Measurements from ENCODE around the gene ACTN1. TPM values are rescaled to one million over a fixed set of nuclear protein-coding genes. Genes with fewer than 3 reads are reported as not detected.

ACTN1 gene
- total RNA-seq, 2 experiments from 2014 or later, result 70.6 to 72.2 TPM

- Mint-ChIP-seq H3K9me3 (no peaks in the 10 kb centered on the region), H3K27ac (no peak overlapping the region), H3K4me1 (ENCODE audit: low read depth) (peaks cover 46% of the 10 kb centered on the region), H3K4me3 (no peak overlapping the region), H3K36me3 (no peaks in the 10 kb centered on the region), H3K27me3 (no peaks in the 10 kb centered on the region)
- no peak for DNase-seq
- ChIA-PET CTCF (interaction anchor here (2.3 kb wide), 1 partner anchor 45 kb away, joined by 4 read pairs; no protein-coding TSS in a partner anchor), POLR2A (no interaction called here)
- intact Hi-C loops (cut with micrococcal nuclease), result no loop called here
Measured at GRCh38 chr14:68955164-68955850, 23.8 kb downstream of the ACTN1 start.

GRCh38 chr14:68953196-68953555, 25.9 kb downstream of the ACTN1 start:
- H3K9me3 Mint-ChIP-seq, result no peaks in the 10 kb centered on the region
- no peak for DNase-seq
- H3K4me3 Mint-ChIP-seq, result no peak overlapping the region
- ChIA-PET CTCF (interaction anchor here (1.6 kb wide), 1 partner anchor 42 kb away, joined by 3 read pairs; no protein-coding TSS in a partner anchor), POLR2A (no interaction called here)
- intact Hi-C loops (cut with micrococcal nuclease), result no loop called here
- H3K27ac Mint-ChIP-seq, result no peak overlapping the region
- peaks cover 50% of the 10 kb centered on the region for H3K4me1 Mint-ChIP-seq (ENCODE audit: low read depth)
- no peaks in the 10 kb centered on the region for H3K36me3 Mint-ChIP-seq
- no peaks in the 10 kb centered on the region for H3K27me3 Mint-ChIP-seq

- no peak for DNase-seq
- Mint-ChIP-seq H3K4me3 (no peak overlapping the region), H3K4me1 (ENCODE audit: low read depth) (peaks cover 50% of the 10 kb centered on the region), H3K27me3 (no peaks in the 10 kb centered on the region), H3K27ac (no peak overlapping the region), H3K9me3 (no peaks in the 10 kb centered on the region), H3K36me3 (no peaks in the 10 kb centered on the region)
- ChIA-PET CTCF (interaction anchor here (1.1 to 1.6 kb wide), 2 partner anchors 14 to 41 kb away, joined by 3 read pairs; no protein-coding TSS in a partner anchor), POLR2A (no interaction called here)
- intact Hi-C loops (cut with micrococcal nuclease), result no loop called here
Measured at GRCh38 chr14:68952531-68953195, 26.4 kb downstream of the ACTN1 start.

GRCh38 chr14:68951800-68952530, 27.1 kb downstream of the ACTN1 start:
- no peak for DNase-seq
- Mint-ChIP-seq H3K27ac (no peak overlapping the region), H3K4me1 (ENCODE audit: low read depth) (peaks cover 52% of the 10 kb centered on the region), H3K4me3 (no peak overlapping the region), H3K9me3 (no peaks in the 10 kb centered on the region), H3K36me3 (no peaks in the 10 kb centered on the region), H3K27me3 (no peaks in the 10 kb centered on the region)
- ChIA-PET CTCF (interaction anchor here (0.6 to 1.6 kb wide), 3 partner anchors 13 to 41 kb away, joined by 3 read pairs; no protein-coding TSS in a partner anchor), POLR2A (no interaction called here)
- intact Hi-C loops (cut with micrococcal nuclease), result no loop called here

- no peaks in the 10 kb centered on the region for H3K36me3 Mint-ChIP-seq
- intact Hi-C loops (cut with micrococcal nuclease), result no loop called here
- H3K9me3 Mint-ChIP-seq, result no peaks in the 10 kb centered on the region
- ChIA-PET POLR2A (no interaction called here), CTCF (interaction anchor here (1.1 kb wide), 1 partner anchor 12 kb away, joined by 3 read pairs; no protein-coding TSS in a partner anchor)
- H3K27me3 Mint-ChIP-seq, result no peaks in the 10 kb centered on the region
- H3K27ac Mint-ChIP-seq, result no peak overlapping the region
- H3K4me3 Mint-ChIP-seq, result no peak overlapping the region
- peaks cover 52% of the 10 kb centered on the region for H3K4me1 Mint-ChIP-seq (ENCODE audit: low read depth)
- no peak for DNase-seq
Measured at GRCh38 chr14:68951035-68951797, 27.9 kb downstream of the ACTN1 start.

GRCh38 chr14:68950111-68950510, 29.0 kb downstream of the ACTN1 start:
- Mint-ChIP-seq H3K27ac (no peak overlapping the region), H3K27me3 (no peaks in the 10 kb centered on the region), H3K4me3 (no peak overlapping the region), H3K9me3 (no peaks in the 10 kb centered on the region), H3K36me3 (no peaks in the 10 kb centered on the region), H3K4me1 (ENCODE audit: low read depth) (peaks cover 56% of the 10 kb centered on the region)
- DNase-seq, result no peak
- ChIA-PET CTCF (no interaction called here), POLR2A (no interaction called here)
- intact Hi-C loops (cut with micrococcal nuclease), result no loop called here

GRCh38 chr14:68949601-68949965, 29.5 kb downstream of the ACTN1 start:
- Mint-ChIP-seq H3K36me3 (no peaks in the 10 kb centered on the region), H3K4me3 (no peak overlapping the region), H3K4me1 (ENCODE audit: low read depth) (peaks cover 57% of the 10 kb centered on the region), H3K27me3 (no peaks in the 10 kb centered on the region), H3K27ac (no peak overlapping the region), H3K9me3 (no peaks in the 10 kb centered on the region)
- no peak for DNase-seq
- intact Hi-C loops (cut with micrococcal nuclease), result no loop called here
- ChIA-PET POLR2A (no interaction called here), CTCF (no interaction called here)

- Mint-ChIP-seq H3K9me3 (no peaks in the 10 kb centered on the region), H3K27ac (no peak overlapping the region), H3K27me3 (no peaks in the 10 kb centered on the region), H3K36me3 (no peaks in the 10 kb centered on the region), H3K4me1 (ENCODE audit: low read depth) (peaks cover 57% of the 10 kb centered on the region), H3K4me3 (no peak overlapping the region)
- intact Hi-C loops (cut with micrococcal nuclease), result no loop called here
- ChIA-PET CTCF (interaction anchor here (1.0 kb wide), 2 partner anchors 9 to 37 kb away, joined by 3 to 5 read pairs; no protein-coding TSS in a partner anchor), POLR2A (interaction anchor here (0.7 kb wide), 1 partner anchor 43 kb away, joined by 3 read pairs; no protein-coding TSS in a partner anchor)
- no peak for DNase-seq
Measured at GRCh38 chr14:68948686-68949600, 30.2 kb downstream of the ACTN1 start.

GRCh38 chr14:68947802-68948201, 31.3 kb downstream of the ACTN1 start:
- H3K4me1 Mint-ChIP-seq (ENCODE audit: low read depth), result peaks cover 53% of the 10 kb centered on the region
- no peak overlapping the region for H3K4me3 Mint-ChIP-seq
- intact Hi-C loops (cut with micrococcal nuclease), result no loop called here
- H3K9me3 Mint-ChIP-seq, result no peaks in the 10 kb centered on the region
- no peak overlapping the region for H3K27ac Mint-ChIP-seq
- DNase-seq, result no peak
- no peaks in the 10 kb centered on the region for H3K27me3 Mint-ChIP-seq
- ChIA-PET CTCF (interaction anchor here (1.0 to 1.1 kb wide), 2 partner anchors 22 to 35 kb away, joined by 3 to 4 read pairs; no protein-coding TSS in a partner anchor), POLR2A (interaction anchor here (0.7 kb wide), 1 partner anchor 44 kb away, joined by 3 read pairs; no protein-coding TSS in a partner anchor)
- no peaks in the 10 kb centered on the region for H3K36me3 Mint-ChIP-seq

GRCh38 chr14:68946489-68946822, 32.6 kb downstream of the ACTN1 start:
- Mint-ChIP-seq H3K9me3 (no peaks in the 10 kb centered on the region), H3K4me3 (no peak overlapping the region), H3K27ac (no peak overlapping the region), H3K27me3 (no peaks in the 10 kb centered on the region), H3K36me3 (no peaks in the 10 kb centered on the region), H3K4me1 (ENCODE audit: low read depth) (peaks cover 42% of the 10 kb centered on the region)
- ChIA-PET CTCF (no interaction called here), POLR2A (no interaction called here)
- intact Hi-C loops (cut with micrococcal nuclease), result no loop called here
- DNase-seq, result no peak
